Esophagus squamous epithelium (tissue), 5 donors: ENCODE measurements around the gene DAPK2. TPM values are rescaled to one million over a fixed set of nuclear protein-coding genes. Genes with fewer than 3 reads are reported as not detected.

Source experiments
- DNase-seq: peaks from one replicate; lab custom pipeline; 2025; lab: John Stamatoyannopoulos, UW
- H3K27ac ChIP-seq, 4 donors: fragments of 200-600 bp; sonication (generic); one replicate each; pipeline ENCODE4 v1.5.1; 2016 to 2019; ENCODE audit warnings: mild to moderate bottlenecking in 1 of 4
- H3K27me3 ChIP-seq, 4 donors: fragments of 200-600 bp; sonication (generic); 1 replicate in 3 of 4; 2 replicates in 1 of 4; pipeline versions ENCODE4 v1.5.1 to v1.6.0; 2017 to 2021; ENCODE audit warnings: antibody characterized with exemption in 1 of 4
- H3K36me3 ChIP-seq, 3 donors: fragments of 200-600 bp; sonication (generic); one replicate each; pipeline ENCODE4 v1.5.1; 2016 to 2019
- H3K4me1 ChIP-seq, 3 donors: fragments of 200-600 bp; sonication (generic); one replicate each; pipeline ENCODE4 v1.5.1; 2017 to 2019
- H3K4me3 ChIP-seq, 4 donors: fragments of 200-600 bp; sonication (generic); 1 replicate in 3 of 4; 2 replicates in 1 of 4; pipeline ENCODE4 v1.5.1; 2016 to 2019; ENCODE audit warnings: mild to moderate bottlenecking in 2 of 4, moderate library complexity in 1 of 4
- H3K9me3 ChIP-seq, 3 donors: fragments of 200-600 bp; sonication (generic); one replicate each; pipeline ENCODE4 v1.5.1; 2016 to 2019
- CTCF ChIP-seq, 6 experiments: fragments of 450-650 bp in 4 of 6; fragments of 200-600 bp in 2 of 6; sonication (generic) in 2 of 6; IDR thresholded peaks; one replicate each; pipeline ENCODE4 v1.5.1; 2016 to 2019; ENCODE audit warnings: antibody characterized with exemption in 6 of 6, mild to moderate bottlenecking in 4 of 6, moderate library complexity in 4 of 6
- POLR2A ChIP-seq, 4 donors: fragments of 450-650 bp; IDR thresholded peaks; one replicate each; pipeline ENCODE4 v1.6.1; 2017; ENCODE audit warnings: antibody characterized with exemption in 4 of 4, mild to moderate bottlenecking in 4 of 4, moderate library complexity in 3 of 4
- WGBS, 2 donors: methylation state at CpG; one replicate each; pipeline ENCODE4 v1.1.5; 2018; 5-methylcytosine and 5-hydroxymethylcytosine counted together
- intact Hi-C: fragments of 100-400 bp; cut with DNase I; formaldehyde crosslinking; loops from one replicate; pipeline ENCODE4 v1.15.0; 2022
- total RNA-seq, 4 donors: library from RNA; depleted of rRNA; stranded (reverse); fragments of >200 nt; gene quantifications; one replicate each; pipeline ENCODE4 v1.1.0, GENCODE V29; 2016
- donor health status: DM: yes; HTN: yes; CAD: no.

DAPK2 gene
- total RNA-seq, 4 donors from 2014 or later = 1.9 to 12.9 (median 9.8) TPM

- DNase-seq = no peak
- Histone ChIP-seq H3K9me3 (no peaks in the 10 kb centered on the region), H3K27ac (no peak overlapping the region), H3K27me3 (no peaks in the 10 kb centered on the region), H3K4me3 (no peak overlapping the region), H3K4me1 (peaks cover 0 to 31% (median 6%) of the 10 kb centered on the region in 3 donors), H3K36me3 (no peaks in the 10 kb centered on the region)
- intact Hi-C loops = loop anchor here (5.0 kb wide), 1 partner anchor 138 kb away; no protein-coding TSS in a partner anchor
- 79 to 88% methylated on average over 6 of the region's 6 CpGs for WGBS, 2 donors
- TF ChIP-seq POLR2A (IDR thresholded peaks at IDR 0.05) (no peak), CTCF (IDR thresholded peaks at IDR 0.05) (no peak)
Measured at GRCh38 chr15:63890617-63891016, 155.7 kb downstream of the DAPK2 start.

GRCh38 chr15:63889831-63890230 lies 156.5 kb downstream of the DAPK2 start:
- no peak for TF ChIP-seq POLR2A (IDR thresholded peaks at IDR 0.05)
- H3K27ac ChIP-seq = no peak overlapping the region
- WGBS, 2 donors = 82 to 91% methylated on average over 3 to 4 of the region's 5 CpGs
- DNase-seq = no peak
- H3K36me3 ChIP-seq = no peaks in the 10 kb centered on the region
- H3K27me3 ChIP-seq = no peaks in the 10 kb centered on the region
- peaks cover 0 to 26% (median 6%) of the 10 kb centered on the region in 3 donors for H3K4me1 ChIP-seq
- no peak overlapping the region for H3K4me3 ChIP-seq
- H3K9me3 ChIP-seq = no peaks in the 10 kb centered on the region
- intact Hi-C loops = loop anchor here (5.0 kb wide), 1 partner anchor 138 kb away; no protein-coding TSS in a partner anchor

GRCh38 chr15:63888823-63889222 lies 157.5 kb downstream of the DAPK2 start:
- H3K27ac ChIP-seq = no peak overlapping the region
- H3K4me1 ChIP-seq = peaks cover 0 to 22% (median 6%) of the 10 kb centered on the region in 3 donors
- H3K4me3 ChIP-seq = no peak overlapping the region
- H3K9me3 ChIP-seq = no peaks in the 10 kb centered on the region
- 78 to 84% methylated on average over 3 of the region's 3 CpGs for WGBS, 2 donors
- TF ChIP-seq CTCF (IDR thresholded peaks at IDR 0.05) = no peak
- TF ChIP-seq POLR2A (IDR thresholded peaks at IDR 0.05) = no peak
- no peaks in the 10 kb centered on the region for H3K36me3 ChIP-seq
- intact Hi-C loops = no loop called here
- DNase-seq = no peak
- no peaks in the 10 kb centered on the region for H3K27me3 ChIP-seq

GRCh38 chr15:63888146-63888545 lies 158.1 kb downstream of the DAPK2 start:
- Histone ChIP-seq H3K4me3 (no peak overlapping the region), H3K9me3 (no peaks in the 10 kb centered on the region), H3K36me3 (no peaks in the 10 kb centered on the region), H3K27ac (no peak overlapping the region), H3K4me1 (peaks cover 0 to 16% (median 6%) of the 10 kb centered on the region in 3 donors), H3K27me3 (no peaks in the 10 kb centered on the region)
- TF ChIP-seq CTCF (IDR thresholded peaks at IDR 0.05) = no peak
- TF ChIP-seq POLR2A (IDR thresholded peaks at IDR 0.05) = no peak
- no peak for DNase-seq
- intact Hi-C loops = no loop called here
- 75 to 79% methylated on average over 1 of the region's 1 CpG for WGBS, 2 donors

GRCh38 chr15:63887630-63888029 lies 158.7 kb downstream of the DAPK2 start:
- Histone ChIP-seq H3K27me3 (no peaks in the 10 kb centered on the region), H3K36me3 (no peaks in the 10 kb centered on the region), H3K9me3 (no peaks in the 10 kb centered on the region), H3K4me3 (no peak overlapping the region), H3K27ac (no peak overlapping the region), H3K4me1 (peaks cover 0 to 16% (median 6%) of the 10 kb centered on the region in 3 donors)
- no peak for TF ChIP-seq CTCF (IDR thresholded peaks at IDR 0.05)
- TF ChIP-seq POLR2A (IDR thresholded peaks at IDR 0.05) = no peak
- intact Hi-C loops = no loop called here
- DNase-seq = no peak
- 44 to 78% methylated on average over 5 of the region's 6 CpGs for WGBS, 2 donors

- TF ChIP-seq CTCF (IDR thresholded peaks at IDR 0.05) (no peak), POLR2A (IDR thresholded peaks at IDR 0.05) (no peak)
- WGBS, 2 donors = 93% methylated on average over 5 of the region's 7 CpGs; no CpG with 5 or more reads in 1 of the 2 donors
- Histone ChIP-seq H3K4me1 (no peaks in the 10 kb centered on the region), H3K36me3 (no peaks in the 10 kb centered on the region), H3K9me3 (no peaks in the 10 kb centered on the region), H3K27ac (no peak overlapping the region), H3K4me3 (no peak overlapping the region), H3K27me3 (no peaks in the 10 kb centered on the region)
- no peak for DNase-seq
- intact Hi-C loops = no loop called here
Measured at GRCh38 chr15:63884953-63885352, 161.3 kb downstream of the DAPK2 start.
